HepG2 (cell line): ENCODE results near the gene FBLN5. TPM values are rescaled to one million over a fixed set of nuclear protein-coding genes. Genes with fewer than 3 reads are reported as not detected.
A peak's percentile ranks its signal among the peaks of the same experiment; 100 is the strongest.
"Not testable (repeated sequence)": the region's sequence is repeated elsewhere in the genome, so short reads cannot be mapped to it uniquely, and the experiment has no call there.

ENCODE experiments used
- ATAC-seq: fragments of 200-7000 bp; cut with Tn5 transposase; 3 replicates; pipeline ENCODE4 v1.9.1; 2020; ENCODE audit warnings: mild to moderate bottlenecking, moderate library complexity
- BruUV-seq: library from RNA; stranded (reverse); fragments of 400-500 nt; replicated peaks from 2 replicates; lab custom pipeline; 2021; lab: Mats Ljungman, UMichigan
- CTCF ChIA-PET: fragments of 300-600 bp; formaldehyde crosslinking; extraction: SDS; loops from one replicate; lab custom pipeline; 2021; ENCODE audit warnings: low total read pairs, inconsistent platforms, low intra/inter-chr PET ratio; lab: Yijun Ruan, JAX
- POLR2A ChIA-PET: fragments of 350-600 bp; sonication (Branson Sonifier 250); formaldehyde crosslinking; loops from one replicate; lab custom pipeline; 2020; ENCODE audit warnings: antibody characterized with exemption, inconsistent platforms; lab: Yijun Ruan, JAX
- DNase-seq: peaks from one replicate; pipeline ENCODE4 v3.0.0-alpha.2; 2015; ENCODE audit warnings: low spot score
- FAIRE-seq: peaks from 3 replicates; lab custom pipeline; 2011; peaks lifted over from hg19 to GRCh38; lab: Jason Lieb, UNC
- H2AFZ ChIP-seq: one replicate; pipeline ENCODE4 v1.6.1; 2011; ENCODE audit warnings: low read length, inconsistent platforms
- H3K27ac ChIP-seq: fragments of 300-600 bp; 3 replicates; pipeline ENCODE4 v1.8.0; 2011; ENCODE audit warnings: mixed run types, mild to moderate bottlenecking, mixed read lengths, low read length, inconsistent platforms; ENCODE audit not compliant: insufficient read depth; ENCODE audit errors: extremely low read length
- H3K27me3 ChIP-seq, 2 experiments: fragments of 200-600 bp in 1 of 2; 2 replicates in 1 of 2; 3 replicates in 1 of 2; pipeline versions ENCODE4 v1.6.0 to v1.8.0; 2011; ENCODE audit warnings: low read length in 2 of 2, mild to moderate bottlenecking in 2 of 2, moderate library complexity in 2 of 2, inconsistent platforms in 1 of 2; ENCODE audit not compliant: insufficient read depth in 2 of 2, control insufficient read depth in 1 of 2
- H3K36me3 ChIP-seq, 2 experiments: fragments of 200-600 bp in 1 of 2; replicated peaks in 1 of 2; 2 replicates in 1 of 2; 3 replicates in 1 of 2; pipeline versions ENCODE4 v1.5.1 to v1.8.0; 2011; ENCODE audit warnings: low read length in 2 of 2, inconsistent platforms in 1 of 2; ENCODE audit not compliant: insufficient read depth in 2 of 2, control insufficient read depth in 1 of 2
- H3K4me1 ChIP-seq: 2 replicates; pipeline ENCODE4 v1.5.1; 2012; ENCODE audit warnings: low read length, inconsistent platforms; ENCODE audit not compliant: insufficient read depth
- H3K4me2 ChIP-seq: 2 replicates; pipeline ENCODE4 v1.6.0; 2011; ENCODE audit warnings: low read depth, low read length, inconsistent platforms
- H3K4me3 ChIP-seq, 3 experiments: fragments of 200-600 bp in 1 of 3; sonication (generic), shearing (Covaris generic) in 1 of 3; replicated peaks in 1 of 3; 2 replicates each; pipeline ENCODE4 v1.5.1; 2011 to 2016; ENCODE audit warnings: low read length in 3 of 3, inconsistent platforms in 2 of 3, low read depth in 2 of 3, mild to moderate bottlenecking in 2 of 3, control low read depth in 1 of 3, mixed read lengths in 1 of 3; ENCODE audit not compliant: insufficient read depth in 1 of 3
- H3K79me2 ChIP-seq: one replicate; pipeline ENCODE4 v1.6.1; 2011; ENCODE audit warnings: low read length, inconsistent platforms; ENCODE audit not compliant: insufficient read depth
- H3K9ac ChIP-seq: 2 replicates; pipeline ENCODE4 v1.6.0; 2011; ENCODE audit warnings: mild to moderate bottlenecking, low read depth, low read length, inconsistent platforms; ENCODE audit not compliant: insufficient read depth
- H3K9me3 ChIP-seq: 2 replicates; pipeline ENCODE4 v1.5.1; 2012; ENCODE audit warnings: mild to moderate bottlenecking, low read length
- H4K20me1 ChIP-seq: 2 replicates; pipeline ENCODE4 v1.6.0; 2011; ENCODE audit warnings: inconsistent platforms, mild to moderate bottlenecking, low read length, moderate library complexity; ENCODE audit not compliant: insufficient read depth
- CEBPB ChIP-seq: IDR thresholded peaks from 2 replicates; pipeline ENCODE4 v1.6.1; 2011; ENCODE audit warnings: low read depth, low read length, improper control_type of control experiment, borderline replicate concordance
- CEBPG ChIP-seq: IDR thresholded peaks from 2 replicates; pipeline ENCODE4 v1.6.1; 2016
- HIC2 ChIP-seq: sonication (generic); formaldehyde crosslinking; IDR thresholded peaks from 2 replicates; pipeline ENCODE4 v1.9.0; 2022; ENCODE audit warnings: low read depth, missing genetic modification reagents
- HNF4A ChIP-seq: sonication (generic); formaldehyde crosslinking; IDR thresholded peaks from 2 replicates; pipeline ENCODE4 v1.4.0; 2020; ENCODE audit warnings: missing genetic modification reagents
- ZFY ChIP-seq: sonication (generic); formaldehyde crosslinking; IDR thresholded peaks from 2 replicates; pipeline ENCODE4 v1.4.0; 2020; ENCODE audit warnings: missing genetic modification reagents
- ZNF460 ChIP-seq: sonication (generic); formaldehyde crosslinking; IDR thresholded peaks from 2 replicates; pipeline ENCODE4 v1.5.1; 2020; ENCODE audit warnings: missing genetic modification reagents, mild to moderate bottlenecking, borderline replicate concordance
- ZNF687 ChIP-seq: sonication (generic); formaldehyde crosslinking; IDR thresholded peaks from 2 replicates; pipeline ENCODE4 v1.5.1; 2020; ENCODE audit warnings: mild to moderate bottlenecking, missing genetic modification reagents, moderate library complexity
- WGBS: methylation state at CpG from one replicate; pipeline ENCODE4 v1.1.6; 2017; ENCODE audit warnings: low lambda C conversion rate; 5-methylcytosine and 5-hydroxymethylcytosine counted together
- in situ Hi-C: cut with HindIII; loops from 2 replicates; pipeline ENCODE4 v1.10.0; 2017; ENCODE audit warnings: low pct_unique_long_range_greater_than_20kb; ENCODE audit not compliant: extremely low pct_ligation_motif_present
- intact Hi-C: fragments of 100-400 bp; cut with micrococcal nuclease; formaldehyde crosslinking; loops from one replicate; pipeline ENCODE4 v1.10.0; 2022; ENCODE audit not compliant: unreplicated experiment
- polyA plus RNA-seq, 8 experiments: library from polyadenylated mRNA; depleted of rRNA in 3 of 8; stranded (reverse) in 7 of 8; unstranded in 1 of 8; fragments of >200 nt; fragmentation: Illumina TruSeq in 4 of 8; extraction: Trizol in 4 of 8; gene quantifications; 2 replicates each; pipeline versions ENCODE4 v1.2.1 to v1.2.3, GENCODE V29; 2011 to 2016; ENCODE audit warnings: low read depth in 4 of 8, missing spikeins in 1 of 8, mixed read lengths in 1 of 8; ENCODE audit not compliant: insufficient read depth in 1 of 8
- total RNA-seq, 5 experiments: library from RNA; depleted of rRNA; stranded (reverse); fragments of >200 nt; fragmentation: Illumina TruSeq; extraction: Trizol; gene quantifications; 2 replicates each; pipeline ENCODE4 v1.2.3, GENCODE V29; 2016; ENCODE audit warnings: low read depth in 1 of 5
- TF ChIP-seq, protein P1 (sequence below): sonication (generic); formaldehyde crosslinking; IDR thresholded peaks from 2 replicates; pipeline ENCODE4 v1.9.0; 2021; ENCODE audit warnings: missing genetic modification reagents, borderline replicate concordance

Gene FBLN5
- total and polyA plus RNA-seq, 2 of the 13 experiments (the other 11 are each of a cell fraction or from before 2014, with no cell fraction given): 0.38 to 0.77 TPM

DNA sequence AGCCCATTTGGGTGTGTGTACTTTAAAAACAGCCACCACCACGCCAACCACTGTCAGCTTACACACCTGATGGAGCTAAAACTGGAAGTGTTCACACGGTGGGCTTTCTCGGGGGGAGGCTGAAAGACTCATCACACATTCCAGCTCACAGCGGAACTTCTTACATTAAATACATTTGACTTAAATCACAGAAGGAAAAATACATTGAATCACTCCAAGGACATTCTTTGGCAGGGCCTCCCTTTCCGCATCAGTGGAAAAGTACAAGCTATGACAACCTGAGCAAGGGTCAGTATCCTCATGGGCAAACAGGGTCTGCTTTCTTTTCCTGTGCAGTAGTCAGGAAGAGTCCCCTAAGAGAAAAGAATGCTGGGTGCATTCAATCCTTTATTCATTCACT is 49.1 kb downstream of the FBLN5 start (continued):
- peak; percentile 29; the same call in 1 of the 2 replicates for TF ChIP-seq HNF4A

DNA sequence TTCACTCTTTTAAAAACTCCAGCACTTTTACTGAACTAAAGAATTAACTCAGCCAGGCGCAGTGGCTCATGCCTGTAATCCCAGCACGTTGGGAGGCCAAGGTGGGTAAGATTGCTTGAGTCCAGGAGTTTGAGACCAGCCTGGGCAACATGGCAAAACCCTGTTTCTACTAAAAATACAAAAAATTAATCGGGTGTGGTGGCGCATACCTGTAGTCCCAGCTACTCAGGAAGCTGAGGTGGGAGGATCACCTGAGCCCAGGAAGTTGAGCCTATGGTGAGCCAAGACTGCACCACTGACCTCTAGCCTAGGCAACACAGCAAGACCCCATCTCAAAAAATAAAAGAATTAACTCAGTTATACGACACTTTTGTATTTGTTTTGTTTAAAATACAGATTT is 49.8 kb downstream of the FBLN5 start:
- ATAC-seq, H3K27me3 ChIP-seq, H2AFZ ChIP-seq, H3K27ac ChIP-seq, H3K79me2 ChIP-seq, FAIRE-seq, H3K36me3 ChIP-seq, H3K9me3 ChIP-seq, CTCF ChIA-PET, BruUV-seq, DNase-seq, intact Hi-C loops, in situ Hi-C loops, POLR2A ChIA-PET, H4K20me1 ChIP-seq, H3K4me3 ChIP-seq, H3K9ac ChIP-seq: not testable (repeated sequence)
- peaks cover 29% of the 10 kb centered on the region for H3K4me1 ChIP-seq
- 85% methylated on average over 5 of the region's 5 CpGs for WGBS
- peak; percentile 58; the same call in 1 of the 2 replicates for TF ChIP-seq ZNF460 (CRISPR knock-in tag)
- 0 out of 2 replicates have a peak, but pooled peaks have one; percentile 6 for TF ChIP-seq ZFY
- H3K4me2 ChIP-seq: peak overlapping the region; percentile 73; the same call in 1 of the 2 replicates

GRCh38 chr14:91897106-91897701 is 50.3 kb downstream of the FBLN5 start:
- H3K9me3 ChIP-seq: no peaks in the 10 kb centered on the region
- no peaks in the 10 kb centered on the region for H3K36me3 ChIP-seq
- ATAC-seq (peak; percentile 31), FAIRE-seq (no peak), DNase-seq (no peak)
- H3K79me2 ChIP-seq: no peaks in the 10 kb centered on the region
- intact Hi-C loops (no loop called here), in situ Hi-C loops (no loop called here)
- H3K27ac ChIP-seq: no peak overlapping the region
- ChIA-PET POLR2A (no interaction called here), CTCF (no interaction called here)
- no peak overlapping the region for H2AFZ ChIP-seq
- peaks cover 29% of the 10 kb centered on the region for H3K4me1 ChIP-seq
- no peak overlapping the region for H3K9ac ChIP-seq
- H3K4me2 ChIP-seq: peak overlapping the region; percentile 25; the same call in 1 of the 2 replicates
- WGBS: 43% methylated on average over 10 of the region's 10 CpGs
- H3K4me3 ChIP-seq: no peak overlapping the region
- TF ChIP-seq CEBPB (peak; percentile 77), HIC2 (CRISPR knock-in tag) (peak; percentile 55; the same call in 1 of the 2 replicates), ZNF687 (CRISPR knock-in tag) (0 out of 2 replicates have a peak, but pooled peaks have one; percentile 12), CEBPG (CRISPR knock-in tag) (peak; percentile 66)
- TF ChIP-seq, protein P1, sequence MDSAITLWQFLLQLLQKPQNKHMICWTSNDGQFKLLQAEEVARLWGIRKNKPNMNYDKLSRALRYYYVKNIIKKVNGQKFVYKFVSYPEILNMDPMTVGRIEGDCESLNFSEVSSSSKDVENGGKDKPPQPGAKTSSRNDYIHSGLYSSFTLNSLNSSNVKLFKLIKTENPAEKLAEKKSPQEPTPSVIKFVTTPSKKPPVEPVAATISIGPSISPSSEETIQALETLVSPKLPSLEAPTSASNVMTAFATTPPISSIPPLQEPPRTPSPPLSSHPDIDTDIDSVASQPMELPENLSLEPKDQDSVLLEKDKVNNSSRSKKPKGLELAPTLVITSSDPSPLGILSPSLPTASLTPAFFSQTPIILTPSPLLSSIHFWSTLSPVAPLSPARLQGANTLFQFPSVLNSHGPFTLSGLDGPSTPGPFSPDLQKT: no peak
- no peaks in the 10 kb centered on the region for H4K20me1 ChIP-seq
- no TSS peak for BruUV-seq
- H3K27me3 ChIP-seq: no peaks in the 10 kb centered on the region; a peak in 1 of 5 replicates
